Measurements from ENCODE around the gene OPCML.

OPCML gene

DNA sequence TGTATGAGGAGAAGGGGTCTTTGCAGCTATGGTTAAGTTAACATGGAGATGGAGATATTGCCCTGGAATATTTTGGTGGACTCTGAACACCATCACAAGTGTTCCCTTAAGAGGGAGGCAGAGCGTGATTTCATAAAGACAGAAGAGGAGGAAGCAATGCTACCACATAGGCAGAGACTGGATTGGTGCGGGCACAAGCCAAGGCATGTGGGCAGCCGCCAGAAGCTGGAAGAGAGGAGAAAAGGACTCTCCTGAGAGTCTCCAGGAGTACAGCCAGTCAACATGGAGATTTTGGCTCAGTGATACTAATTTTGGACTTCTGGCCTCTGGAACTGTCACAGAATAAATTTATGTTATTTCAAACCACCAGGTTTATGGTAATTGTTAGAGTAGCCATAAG lies 231.6 kb downstream of the OPCML start:
- no peaks in the 10 kb centered on the region for H3K79me2 ChIP-seq (ENCODE audit: control insufficient read depth, low read length)
- no peaks in the 10 kb centered on the region for H3K9me3 ChIP-seq (ENCODE audit: control insufficient read depth, insufficient read depth, low read length)
- H3K36me3 ChIP-seq (ENCODE audit: control insufficient read depth, low read length) = no peaks in the 10 kb centered on the region
- no peak overlapping the region for H3K4me3 ChIP-seq (ENCODE audit: low read length)
- H3K9me2 ChIP-seq (replicated peaks; ENCODE audit: control insufficient read depth, low read length) = no peaks in the 10 kb centered on the region
- H3K27me3 ChIP-seq (ENCODE audit: control insufficient read depth, low read length) = no peaks in the 10 kb centered on the region
- H3K4me1 ChIP-seq (ENCODE audit: control insufficient read depth, low read length) = no peaks in the 10 kb centered on the region
- no peak overlapping the region for H3K27ac ChIP-seq (ENCODE audit: low read depth, low read length)
- no peaks in the 10 kb centered on the region for H4K20me1 ChIP-seq (ENCODE audit: control insufficient read depth, insufficient read depth, low read depth, low read length)
- TF ChIP-seq, protein P1, sequence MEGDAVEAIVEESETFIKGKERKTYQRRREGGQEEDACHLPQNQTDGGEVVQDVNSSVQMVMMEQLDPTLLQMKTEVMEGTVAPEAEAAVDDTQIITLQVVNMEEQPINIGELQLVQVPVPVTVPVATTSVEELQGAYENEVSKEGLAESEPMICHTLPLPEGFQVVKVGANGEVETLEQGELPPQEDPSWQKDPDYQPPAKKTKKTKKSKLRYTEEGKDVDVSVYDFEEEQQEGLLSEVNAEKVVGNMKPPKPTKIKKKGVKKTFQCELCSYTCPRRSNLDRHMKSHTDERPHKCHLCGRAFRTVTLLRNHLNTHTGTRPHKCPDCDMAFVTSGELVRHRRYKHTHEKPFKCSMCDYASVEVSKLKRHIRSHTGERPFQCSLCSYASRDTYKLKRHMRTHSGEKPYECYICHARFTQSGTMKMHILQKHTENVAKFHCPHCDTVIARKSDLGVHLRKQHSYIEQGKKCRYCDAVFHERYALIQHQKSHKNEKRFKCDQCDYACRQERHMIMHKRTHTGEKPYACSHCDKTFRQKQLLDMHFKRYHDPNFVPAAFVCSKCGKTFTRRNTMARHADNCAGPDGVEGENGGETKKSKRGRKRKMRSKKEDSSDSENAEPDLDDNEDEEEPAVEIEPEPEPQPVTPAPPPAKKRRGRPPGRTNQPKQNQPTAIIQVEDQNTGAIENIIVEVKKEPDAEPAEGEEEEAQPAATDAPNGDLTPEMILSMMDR (IDR thresholded peaks at IDR 0.05; ENCODE audit: low read depth, low read length, poor library complexity, severe bottlenecking) = no peak
- TF ChIP-seq EZH2phosphoT487 (IDR thresholded peaks at IDR 0.05; ENCODE audit: borderline replicate concordance, low read length) = no peak
- H3F3A ChIP-seq (ENCODE audit: control insufficient read depth, insufficient read depth) = no peaks in the 10 kb centered on the region
- no peak overlapping the region for H3K4me2 ChIP-seq (ENCODE audit: low read length)

DNA sequence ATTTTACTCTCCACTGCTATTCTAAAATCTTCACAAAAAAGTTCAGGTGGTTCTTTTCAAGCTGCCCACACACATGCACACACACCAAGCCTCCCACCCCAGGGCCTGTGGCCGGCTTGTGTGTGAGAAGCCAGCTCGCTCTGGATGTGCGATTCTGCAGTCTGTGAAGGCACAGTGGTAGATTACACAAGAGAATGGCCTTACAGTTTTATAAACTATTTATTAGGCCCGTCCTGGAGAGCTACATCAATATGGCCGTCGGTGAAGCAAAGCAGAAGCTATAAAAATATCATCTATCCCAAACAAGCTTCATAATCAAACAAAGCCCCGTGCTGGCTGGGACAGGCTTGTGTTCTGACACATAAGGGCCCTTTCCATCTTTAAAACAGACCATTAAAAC lies 240.5 kb downstream of the OPCML start:
- Histone ChIP-seq H3K27me3 (ENCODE audit: control insufficient read depth, low read length) (no peaks in the 10 kb centered on the region), H3K36me3 (ENCODE audit: control insufficient read depth, low read length) (no peaks in the 10 kb centered on the region), H3K79me2 (ENCODE audit: control insufficient read depth, low read length) (no peaks in the 10 kb centered on the region), H3F3A (ENCODE audit: control insufficient read depth, insufficient read depth) (no peaks in the 10 kb centered on the region), H3K27ac (ENCODE audit: low read depth, low read length) (no peak overlapping the region), H3K4me3 (ENCODE audit: low read length) (no peak overlapping the region), H3K9me3 (ENCODE audit: control insufficient read depth, insufficient read depth, low read length) (no peaks in the 10 kb centered on the region), H4K20me1 (ENCODE audit: control insufficient read depth, insufficient read depth, low read depth, low read length) (no peaks in the 10 kb centered on the region), H3K9me2 (replicated peaks; ENCODE audit: control insufficient read depth, low read length) (no peaks in the 10 kb centered on the region), H3K4me1 (ENCODE audit: control insufficient read depth, low read length) (no peaks in the 10 kb centered on the region), H3K4me2 (ENCODE audit: low read length) (no peak overlapping the region)
- no peak for TF ChIP-seq EZH2phosphoT487 (IDR thresholded peaks at IDR 0.05; ENCODE audit: borderline replicate concordance, low read length)
- TF ChIP-seq, protein P1 (IDR thresholded peaks at IDR 0.05; ENCODE audit: low read depth, low read length, poor library complexity, severe bottlenecking) = no peak

DNA sequence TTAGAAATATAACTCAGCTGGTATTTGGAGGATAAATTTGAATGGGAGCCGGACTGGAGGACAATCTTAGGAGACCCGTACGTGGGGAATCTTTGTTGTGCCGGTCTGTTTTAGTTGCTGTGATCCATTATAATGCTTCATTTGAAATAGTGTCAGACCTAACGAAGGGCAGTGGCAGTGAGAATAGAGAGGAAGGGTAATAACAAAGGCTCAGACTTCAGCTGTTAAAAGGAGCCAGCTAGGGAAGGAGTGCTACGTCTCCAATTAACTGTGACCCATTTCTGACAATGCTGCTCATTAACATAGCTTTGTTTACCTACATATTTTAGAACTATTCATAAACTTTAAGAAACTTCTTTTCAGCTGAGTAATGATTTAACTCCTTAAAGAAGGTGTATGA lies 246.9 kb downstream of the OPCML start:
- H3K9me3 ChIP-seq (ENCODE audit: control insufficient read depth, insufficient read depth, low read length) = no peaks in the 10 kb centered on the region
- H3F3A ChIP-seq (ENCODE audit: control insufficient read depth, insufficient read depth) = no peaks in the 10 kb centered on the region
- no peak overlapping the region for H3K27ac ChIP-seq (ENCODE audit: low read depth, low read length)
- H3K4me2 ChIP-seq (ENCODE audit: low read length) = no peak overlapping the region
- no peaks in the 10 kb centered on the region for H3K36me3 ChIP-seq (ENCODE audit: control insufficient read depth, low read length)
- no peaks in the 10 kb centered on the region for H4K20me1 ChIP-seq (ENCODE audit: control insufficient read depth, insufficient read depth, low read depth, low read length)
- TF ChIP-seq, protein P1 (IDR thresholded peaks at IDR 0.05; ENCODE audit: low read depth, low read length, poor library complexity, severe bottlenecking) = no peak
- no peak for TF ChIP-seq EZH2phosphoT487 (IDR thresholded peaks at IDR 0.05; ENCODE audit: borderline replicate concordance, low read length)
- no peaks in the 10 kb centered on the region for H3K79me2 ChIP-seq (ENCODE audit: control insufficient read depth, low read length)
- no peaks in the 10 kb centered on the region for H3K9me2 ChIP-seq (replicated peaks; ENCODE audit: control insufficient read depth, low read length)
- no peak overlapping the region for H3K4me3 ChIP-seq (ENCODE audit: low read length)
- no peaks in the 10 kb centered on the region for H3K4me1 ChIP-seq (ENCODE audit: control insufficient read depth, low read length)
- H3K27me3 ChIP-seq (ENCODE audit: control insufficient read depth, low read length) = no peaks in the 10 kb centered on the region

DNA sequence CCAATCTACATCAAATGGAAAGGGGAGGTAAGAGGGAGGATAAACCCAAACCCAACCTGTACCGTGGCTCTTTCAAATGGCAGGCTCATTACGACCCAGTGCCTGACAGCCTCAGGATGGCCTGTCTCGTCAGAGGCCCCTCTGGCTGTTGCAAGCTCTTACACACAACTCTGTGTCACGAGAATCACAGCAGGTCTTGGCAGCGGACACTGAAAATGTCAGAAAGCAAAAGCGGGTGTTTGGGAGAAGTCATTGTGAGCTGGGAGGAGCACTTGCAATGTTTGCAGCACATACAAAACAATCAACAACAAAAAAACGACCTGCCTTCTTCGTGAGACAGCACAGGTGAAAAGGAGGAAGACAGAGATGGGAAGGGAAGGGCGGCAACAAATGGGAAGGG lies 248.1 kb downstream of the OPCML start:
- Histone ChIP-seq H3K27ac (ENCODE audit: low read depth, low read length) (no peak overlapping the region), H4K20me1 (ENCODE audit: control insufficient read depth, insufficient read depth, low read depth, low read length) (no peaks in the 10 kb centered on the region), H3K4me2 (ENCODE audit: low read length) (no peak overlapping the region), H3F3A (ENCODE audit: control insufficient read depth, insufficient read depth) (no peaks in the 10 kb centered on the region), H3K9me3 (ENCODE audit: control insufficient read depth, insufficient read depth, low read length) (no peaks in the 10 kb centered on the region), H3K36me3 (ENCODE audit: control insufficient read depth, low read length) (no peaks in the 10 kb centered on the region), H3K4me1 (ENCODE audit: control insufficient read depth, low read length) (no peaks in the 10 kb centered on the region), H3K27me3 (ENCODE audit: control insufficient read depth, low read length) (no peaks in the 10 kb centered on the region), H3K9me2 (replicated peaks; ENCODE audit: control insufficient read depth, low read length) (no peaks in the 10 kb centered on the region), H3K4me3 (ENCODE audit: low read length) (no peak overlapping the region), H3K79me2 (ENCODE audit: control insufficient read depth, low read length) (no peaks in the 10 kb centered on the region)
- TF ChIP-seq EZH2phosphoT487 (IDR thresholded peaks at IDR 0.05; ENCODE audit: borderline replicate concordance, low read length) = no peak
- TF ChIP-seq, protein P1 (IDR thresholded peaks at IDR 0.05; ENCODE audit: low read depth, low read length, poor library complexity, severe bottlenecking) = no peak

Data from DOHH2 (cell line).